SK-N-SH (cell line): ENCODE results near the gene HINFP. TPM values are rescaled to one million over a fixed set of nuclear protein-coding genes. Genes with fewer than 3 reads are reported as not detected.

ENCODE experiments used
- CTCF ChIA-PET: fragments of 300-600, 350-600 bp; formaldehyde crosslinking; extraction: SDS; loops from one replicate; lab custom pipeline; 2021; lab: Yijun Ruan, JAX
- POLR2A ChIA-PET: fragments of 350-600 bp; sonication (Branson Sonifier 250); formaldehyde crosslinking; extraction: SDS; loops from one replicate; lab custom pipeline; 2020; ENCODE audit warnings: antibody characterized with exemption, inconsistent platforms; lab: Yijun Ruan, JAX
- DNase-seq: peaks from one replicate; pipeline ENCODE4 v3.0.0; 2012
- H2AFZ ChIP-seq: fragments of 200-600 bp; sonication (generic); 2 replicates; pipeline ENCODE4 v1.8.1; 2016; ENCODE audit warnings: antibody characterized with exemption, mild to moderate bottlenecking, low read depth
- H3F3A ChIP-seq: fragments of 200-600 bp; sonication (generic); replicated peaks from 2 replicates; pipeline ENCODE3; 2016; ENCODE audit warnings: antibody characterized with exemption, mild to moderate bottlenecking; ENCODE audit not compliant: insufficient read depth
- H3K27ac ChIP-seq, 2 experiments: fragments of 200-500 bp in 1 of 2; fragments of 200-600 bp in 1 of 2; sonication (Bioruptor generic) in 1 of 2; sonication (generic), shearing (Covaris generic) in 1 of 2; 2 replicates each; pipeline versions ENCODE4 v1.5.1 to v1.6.1; 2014 to 2016; ENCODE audit warnings: low read depth in 2 of 2, inconsistent platforms in 1 of 2, low read length in 1 of 2, mild to moderate bottlenecking in 1 of 2, mixed read lengths in 1 of 2
- H3K27me3 ChIP-seq: fragments of 200-600 bp; sonication (generic), shearing (Covaris generic); 2 replicates; pipeline ENCODE4 v1.6.1; 2016; ENCODE audit warnings: mixed run types; ENCODE audit not compliant: insufficient read depth
- H3K36me3 ChIP-seq, 2 experiments: fragments of 200-500 bp in 1 of 2; fragments of 200-600 bp in 1 of 2; sonication (Bioruptor generic) in 1 of 2; sonication (generic) in 1 of 2; replicated peaks in 1 of 2; 2 replicates each; pipeline versions ENCODE3 to v1.5.1; 2014 to 2016; ENCODE audit warnings: low read length in 1 of 2, mild to moderate bottlenecking in 1 of 2; ENCODE audit not compliant: insufficient read depth in 2 of 2, control insufficient read depth in 1 of 2
- H3K4me1 ChIP-seq, 2 experiments: fragments of 200-500 bp in 1 of 2; fragments of 200-600 bp in 1 of 2; sonication (Bioruptor generic) in 1 of 2; sonication (generic), shearing (Covaris generic) in 1 of 2; 2 replicates each; pipeline versions ENCODE4 v1.5.1 to v1.6.1; 2014 to 2016; ENCODE audit warnings: low read depth in 1 of 2, low read length in 1 of 2, mixed run types in 1 of 2; ENCODE audit not compliant: insufficient read depth in 2 of 2, control insufficient read depth in 1 of 2
- H3K4me2 ChIP-seq: fragments of 200-600 bp; sonication (generic), shearing (Covaris generic); 2 replicates; pipeline ENCODE4 v1.6.1; 2017; ENCODE audit warnings: mixed run types
- H3K4me3 ChIP-seq, 2 experiments: fragments of 200-500 bp in 1 of 2; fragments of 200-600 bp in 1 of 2; sonication (Bioruptor generic) in 1 of 2; sonication (generic), shearing (Covaris generic) in 1 of 2; 2 replicates each; pipeline versions ENCODE4 v1.5.1 to v1.8.1; 2014 to 2016; ENCODE audit warnings: low read depth in 2 of 2, inconsistent platforms in 1 of 2, low read length in 1 of 2, mild to moderate bottlenecking in 1 of 2, mixed read lengths in 1 of 2, moderate library complexity in 1 of 2
- H3K79me2 ChIP-seq: fragments of 200-600 bp; sonication (generic); 2 replicates; pipeline ENCODE4 v1.8.1; 2017; ENCODE audit warnings: mild to moderate bottlenecking; ENCODE audit not compliant: insufficient read depth
- H3K9ac ChIP-seq: fragments of 200-600 bp; sonication (generic); 2 replicates; pipeline ENCODE4 v1.6.1; 2017; ENCODE audit warnings: mixed run types
- H3K9me2 ChIP-seq: fragments of 200-600 bp; sonication (generic); 2 replicates; pipeline ENCODE4 v1.6.1; 2017; ENCODE audit warnings: mixed run types
- H3K9me3 ChIP-seq: fragments of 200-600 bp; sonication (generic); 2 replicates; pipeline ENCODE4 v1.6.1; 2017; ENCODE audit warnings: mixed run types, mild to moderate bottlenecking, moderate library complexity
- H4K20me1 ChIP-seq: fragments of 200-600 bp; sonication (generic); 2 replicates; pipeline ENCODE4 v1.6.1; 2017; ENCODE audit warnings: mild to moderate bottlenecking, mixed run types; ENCODE audit not compliant: insufficient read depth
- ELF1 ChIP-seq: IDR thresholded peaks from 2 replicates; pipeline ENCODE4 v1.4.0; 2012
- FOXJ3 ChIP-seq: sonication (generic); formaldehyde crosslinking; IDR thresholded peaks from 2 replicates; pipeline ENCODE4 v1.5.1; 2020; ENCODE audit warnings: mild to moderate bottlenecking, missing genetic modification reagents
- FOXM1 ChIP-seq: IDR thresholded peaks from 2 replicates; pipeline ENCODE4 v1.4.0; 2012; ENCODE audit warnings: low read depth, mild to moderate bottlenecking
- GATA2 ChIP-seq: sonication (generic); formaldehyde crosslinking; IDR thresholded peaks from 2 replicates; pipeline ENCODE4 v1.5.0; 2020; ENCODE audit warnings: mild to moderate bottlenecking, missing genetic modification reagents
- MEF2A ChIP-seq: IDR thresholded peaks from 2 replicates; pipeline ENCODE4 v1.4.0; 2012; ENCODE audit warnings: low read depth, borderline replicate concordance
- MXI1 ChIP-seq: IDR thresholded peaks from 2 replicates; pipeline ENCODE4 v1.6.1; 2012; ENCODE audit warnings: mild to moderate bottlenecking, low read depth, low read length, improper control_type of control experiment
- RAD21 ChIP-seq: IDR thresholded peaks from 2 replicates; pipeline ENCODE4 v1.6.1; 2012; ENCODE audit warnings: mild to moderate bottlenecking, low read length
- RCOR1 ChIP-seq: fragments of 150-350 bp; IDR thresholded peaks from 2 replicates; pipeline ENCODE4 v1.6.1; 2017; ENCODE audit warnings: antibody characterized with exemption, low read length
- REST ChIP-seq: IDR thresholded peaks from 2 replicates; pipeline ENCODE4 v1.6.1; 2012; ENCODE audit warnings: mild to moderate bottlenecking, low read depth, low read length, moderate library complexity
- SIN3A ChIP-seq: IDR thresholded peaks from 2 replicates; pipeline ENCODE4 v1.6.1; 2012; ENCODE audit warnings: low read depth, mild to moderate bottlenecking, low read length, moderate library complexity, borderline replicate concordance
- TAF1 ChIP-seq: IDR thresholded peaks from 2 replicates; pipeline ENCODE4 v1.6.1; 2012; ENCODE audit warnings: low read depth, mild to moderate bottlenecking, low read length, moderate library complexity, borderline replicate concordance
- USF1 ChIP-seq: IDR thresholded peaks from 2 replicates; pipeline ENCODE4 v1.4.0; 2012; ENCODE audit warnings: low read depth, borderline replicate concordance
- YY1 ChIP-seq: IDR thresholded peaks from 2 replicates; pipeline ENCODE4 v1.4.0; 2012; ENCODE audit warnings: low read depth, mild to moderate bottlenecking
- WGBS: methylation state at CpG from one replicate; pipeline ENCODE4 v1.1.6; 2017; ENCODE audit warnings: low lambda C conversion rate; 5-methylcytosine and 5-hydroxymethylcytosine counted together
- polyA plus RNA-seq, 3 experiments: library from polyadenylated mRNA; depleted of rRNA; stranded (reverse); fragments of >200 nt; gene quantifications; 2 replicates each; pipeline ENCODE4 v1.2.3, GENCODE V29; 2012
- TF ChIP-seq, protein P1 (sequence below): IDR thresholded peaks from 2 replicates; pipeline ENCODE4 v1.4.0; 2012; ENCODE audit warnings: low read depth
- TF ChIP-seq, protein P2 (sequence below): fragments of 150-350 bp; IDR thresholded peaks from 2 replicates; pipeline ENCODE4 v1.6.1; 2016; ENCODE audit warnings: mild to moderate bottlenecking, low read depth, low read length

HINFP gene
- polyA plus RNA-seq, 1 of the 3 experiments (the other 2 are of a cell fraction): 21.8 TPM

GRCh38 chr11:119158467-119158866, 37.1 kb downstream of the HINFP start:
- Histone ChIP-seq H3K9ac (no peak overlapping the region), H3K9me2 (no peaks in the 10 kb centered on the region), H3K36me3 (no peaks in the 10 kb centered on the region), H3F3A (no peaks in the 10 kb centered on the region), H3K27ac (no peak overlapping the region), H3K79me2 (no peaks in the 10 kb centered on the region), H3K27me3 (no peaks in the 10 kb centered on the region), H3K9me3 (no peaks in the 10 kb centered on the region), H3K4me1 (peaks cover 0 to 7% of the 10 kb centered on the region in 2 experiments; a peak in 1 of 4 replicates), H4K20me1 (no peaks in the 10 kb centered on the region), H2AFZ (no peak overlapping the region)
- WGBS: 91% methylated on average over 13 of the region's 13 CpGs
- ChIA-PET POLR2A (no interaction called here), CTCF (interaction anchor here (1.2 to 8.9 kb wide), 4 partner anchors 10 to 48 kb away, joined by 3 to 48 read pairs (median 6); partner anchors contain the start of genes ABCG4 and CBL)
- no peak for DNase-seq
- no peak for TF ChIP-seq RAD21
- TF ChIP-seq, all 33 proteins: peak for 0
- H3K4me3 ChIP-seq: no peak overlapping the region
- H3K4me2 ChIP-seq: no peak overlapping the region

- DNase-seq: no peak
- Histone ChIP-seq H3K27ac (no peak overlapping the region), H3K9me3 (no peaks in the 10 kb centered on the region), H2AFZ (no peak overlapping the region), H3K9ac (no peak overlapping the region), H3K36me3 (no peaks in the 10 kb centered on the region), H3F3A (no peaks in the 10 kb centered on the region), H3K27me3 (no peaks in the 10 kb centered on the region), H3K4me3 (no peak overlapping the region), H3K4me1 (peaks cover 0 to 7% of the 10 kb centered on the region in 2 experiments; a peak in 1 of 4 replicates), H3K9me2 (no peaks in the 10 kb centered on the region), H3K4me2 (no peak overlapping the region), H4K20me1 (no peaks in the 10 kb centered on the region), H3K79me2 (no peaks in the 10 kb centered on the region)
- POLR2A ChIA-PET: interaction anchor here (0.9 kb wide), 1 partner anchor 9 kb away, joined by 3 read pairs; the partner anchor contains the start of gene NLRX1
- CTCF ChIA-PET: interaction anchor here (0.7 to 1.7 kb wide), 7 partner anchors 9 to 196 kb away, joined by 3 to 9 read pairs (median 4); partner anchors contain the start of genes ABCG4 and NLRX1
- 100% methylated on average over 2 of the region's 9 CpGs for WGBS
- TF ChIP-seq SIN3A (no peak), FOXJ3 (CRISPR knock-in tag) (no peak), ELF1 (no peak), USF1 (no peak), RAD21 (no peak), FOXM1 (no peak)
- TF ChIP-seq, protein P1, sequence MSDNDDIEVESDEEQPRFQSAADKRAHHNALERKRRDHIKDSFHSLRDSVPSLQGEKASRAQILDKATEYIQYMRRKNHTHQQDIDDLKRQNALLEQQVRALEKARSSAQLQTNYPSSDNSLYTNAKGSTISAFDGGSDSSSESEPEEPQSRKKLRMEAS: no peak
Observed at GRCh38 chr11:119160151-119160550, 38.8 kb downstream of the HINFP start.

DNA sequence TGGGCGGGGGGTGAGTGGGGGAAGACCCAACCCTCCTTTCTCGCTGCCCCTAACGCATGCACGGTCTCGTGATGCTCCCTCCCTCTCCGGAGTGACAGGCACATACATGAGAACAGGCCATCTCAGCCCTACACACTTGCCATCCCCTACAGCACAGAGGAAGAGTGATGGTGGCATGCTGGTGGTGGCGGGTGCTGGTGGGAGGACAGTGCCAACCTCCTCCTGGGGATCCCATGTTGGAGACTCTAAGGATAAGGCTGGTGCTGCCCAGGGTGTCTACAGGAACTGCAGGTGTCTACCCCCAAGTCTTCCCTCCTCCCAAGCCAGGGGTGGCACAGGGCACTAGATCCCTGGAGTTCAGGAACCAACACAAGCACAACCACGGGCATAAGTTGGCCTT, 40.5 kb downstream of the HINFP start:
- CTCF ChIA-PET: no interaction called here
- H3K9ac ChIP-seq: no peak overlapping the region
- TF ChIP-seq MXI1 (no peak), TAF1 (no peak), GATA2 (CRISPR knock-in tag) (no peak), FOXM1 (no peak), YY1 (no peak), RCOR1 (no peak), FOXJ3 (CRISPR knock-in tag) (no peak), REST (no peak), MEF2A (no peak)
- TF ChIP-seq, protein P1: no peak
- TF ChIP-seq, protein P2, sequence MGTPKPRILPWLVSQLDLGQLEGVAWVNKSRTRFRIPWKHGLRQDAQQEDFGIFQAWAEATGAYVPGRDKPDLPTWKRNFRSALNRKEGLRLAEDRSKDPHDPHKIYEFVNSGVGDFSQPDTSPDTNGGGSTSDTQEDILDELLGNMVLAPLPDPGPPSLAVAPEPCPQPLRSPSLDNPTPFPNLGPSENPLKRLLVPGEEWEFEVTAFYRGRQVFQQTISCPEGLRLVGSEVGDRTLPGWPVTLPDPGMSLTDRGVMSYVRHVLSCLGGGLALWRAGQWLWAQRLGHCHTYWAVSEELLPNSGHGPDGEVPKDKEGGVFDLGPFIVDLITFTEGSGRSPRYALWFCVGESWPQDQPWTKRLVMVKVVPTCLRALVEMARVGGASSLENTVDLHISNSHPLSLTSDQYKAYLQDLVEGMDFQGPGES: no peak

More for the DNA sequence above, 40.5 kb downstream of the HINFP start:
- H3K79me2 ChIP-seq: no peaks in the 10 kb centered on the region
- no peaks in the 10 kb centered on the region for H3K27me3 ChIP-seq
- DNase-seq: no peak
- no peaks in the 10 kb centered on the region for H4K20me1 ChIP-seq
- H3K4me3 ChIP-seq: no peak overlapping the region
- POLR2A ChIA-PET: no interaction called here
- peaks cover 6 to 7% of the 10 kb centered on the region in 2 experiments; a peak in 1 of 4 replicates for H3K4me1 ChIP-seq
- peaks cover 3% of the 10 kb centered on the region for H3F3A ChIP-seq
- H3K9me3 ChIP-seq: no peaks in the 10 kb centered on the region
- WGBS: 75% methylated on average over 7 of the region's 8 CpGs
- H3K9me2 ChIP-seq: no peaks in the 10 kb centered on the region
- H3K27ac ChIP-seq: no peak overlapping the region
- no peak overlapping the region for H2AFZ ChIP-seq
- no peaks in the 10 kb centered on the region for H3K36me3 ChIP-seq
- no peak overlapping the region for H3K4me2 ChIP-seq
